ENCODE results near the gene ANKRD22. TPM values are rescaled to one million over a fixed set of nuclear protein-coding genes. Genes with fewer than 3 reads are reported as not detected.
"Not testable (repeated sequence)": the region's sequence is repeated elsewhere in the genome, so short reads cannot be mapped to it uniquely, and the experiment has no call there.

The ANKRD22 gene
- total and polyA plus RNA-seq, 7 experiments from 2014 or later = 0.32 to 1.2 (median 0.48) TPM; not detected in 1

- H3K36me3 ChIP-seq (ENCODE audit: control insufficient read depth in 2 of 3, insufficient read depth in 3 of 3, low read length in 3 of 3) = no peaks in the 10 kb centered on the region
- ATAC-seq (no peak), DNase-seq (no peak)
- Mint-ChIP-seq H3K27ac (no peak overlapping the region), H3K36me3 (peaks cover 0 to 3% (median 0%) of the 10 kb centered on the region in 5 donors), H3K4me3 (no peak overlapping the region), H3K4me1 (peaks cover 2 to 15% (median 2%) of the 10 kb centered on the region in 7 donors), H3K27me3 (peaks cover 0 to 7% (median 0%) of the 10 kb centered on the region in 5 donors), H3K9me3 (no peaks in the 10 kb centered on the region)
- ChIA-PET CTCF (interaction anchor here (1.2 to 12.5 kb wide), 3 partner anchors 61 to 152 kb away, joined by 3 to 250 read pairs (median 3); partner anchors contain the start of gene FAS), POLR2A (no interaction called here)
- H3K27me3 ChIP-seq (ENCODE audit: control insufficient read depth in 2 of 2, insufficient read depth in 2 of 2, low read length in 2 of 2) = no peaks in the 10 kb centered on the region
- peaks cover under 1 to 13% of the 10 kb centered on the region in 2 donors for H3K4me1 ChIP-seq (ENCODE audit: control insufficient read depth in 2 of 2, insufficient read depth in 2 of 2, low read length in 2 of 2)
- intact Hi-C loops (cut with micrococcal nuclease) = loop anchor here (5.0 to 10.0 kb wide), 5 partner anchors 153 to 974 kb away; partner anchors contain the start of genes FAS (in 1 of the 2), IFIT5 (in 1 of the 2), KLLN (in 1 of the 2) and PTEN (in 1 of the 2)
- H3K27ac ChIP-seq (ENCODE audit: low read depth, low read length) = no peak overlapping the region
- H3K4me3 ChIP-seq (ENCODE audit: low read length) = no peak overlapping the region
- H3K9me3 ChIP-seq (ENCODE audit: control insufficient read depth in 2 of 3, low read length in 3 of 3) = no peaks in the 10 kb centered on the region
These were observed 12.8 kb downstream of the ANKRD22 start for GRCh38 chr10:88838766-88839350.

- POLR2A ChIA-PET = interaction anchor here (0.6 to 1.2 kb wide), 6 partner anchors 8 to 150 kb away, joined by 3 to 6 read pairs (median 4); partner anchors contain the start of gene STAMBPL1
- H3K27ac ChIP-seq (ENCODE audit: low read depth, low read length); DNase-seq; H3K4me3 Mint-ChIP-seq; ATAC-seq; H3K4me3 ChIP-seq (ENCODE audit: low read length); H3K27ac Mint-ChIP-seq; H3K36me3 ChIP-seq (ENCODE audit: control insufficient read depth in 2 of 3, insufficient read depth in 3 of 3, low read length in 3 of 3); H3K9me3 ChIP-seq (ENCODE audit: control insufficient read depth in 2 of 3, low read length in 3 of 3); H3K36me3 Mint-ChIP-seq; H3K27me3 Mint-ChIP-seq; H3K27me3 ChIP-seq (ENCODE audit: control insufficient read depth in 2 of 2, insufficient read depth in 2 of 2, low read length in 2 of 2); H3K9me3 Mint-ChIP-seq: not testable (repeated sequence)
- intact Hi-C loops (cut with micrococcal nuclease) = loop anchor here (5.0 to 10.0 kb wide), 5 partner anchors 155 to 973 kb away; partner anchors contain the start of genes FAS (in 1 of the 2), IFIT5 (in 1 of the 2), KLLN (in 1 of the 2) and PTEN (in 1 of the 2)
- H3K4me1 Mint-ChIP-seq = peaks cover 9 to 27% (median 14%) of the 10 kb centered on the region in 7 donors
- CTCF ChIA-PET = interaction anchor here (0.7 to 12.5 kb wide), 7 partner anchors 7 to 377 kb away, joined by 3 to 250 read pairs (median 18); no protein-coding TSS in a partner anchor
- H3K4me1 ChIP-seq (ENCODE audit: control insufficient read depth in 2 of 2, insufficient read depth in 2 of 2, low read length in 2 of 2) = peaks cover 3 to 24% of the 10 kb centered on the region in 2 donors
These were observed 14.0 kb downstream of the ANKRD22 start for GRCh38 chr10:88837632-88838031.

GRCh38 chr10:88835910-88836221 is 15.8 kb downstream of the ANKRD22 start:
- Mint-ChIP-seq H3K4me1 (peaks cover 10 to 30% (median 27%) of the 10 kb centered on the region in 7 donors), H3K27me3 (no peaks in the 10 kb centered on the region), H3K9me3 (no peaks in the 10 kb centered on the region), H3K36me3 (peaks cover 0 to 6% (median 0%) of the 10 kb centered on the region in 5 donors), H3K4me3 (no peak overlapping the region), H3K27ac (no peak overlapping the region)
- intact Hi-C loops (cut with micrococcal nuclease) = loop anchor here (1.0 to 10.0 kb wide), 13 partner anchors 11 to 971 kb away; partner anchors contain the start of genes STAMBPL1 (in 2 of the 2), FAS (in 1 of the 2), IFIT5 (in 1 of the 2) and KLLN (in 1 of the 2)
- no peaks in the 10 kb centered on the region for H3K9me3 ChIP-seq (ENCODE audit: control insufficient read depth in 2 of 3, low read length in 3 of 3)
- no peaks in the 10 kb centered on the region for H3K27me3 ChIP-seq (ENCODE audit: control insufficient read depth in 2 of 2, insufficient read depth in 2 of 2, low read length in 2 of 2)
- H3K27ac ChIP-seq (ENCODE audit: low read depth, low read length) = no peak overlapping the region
- CTCF ChIA-PET = interaction anchor here (0.6 to 12.5 kb wide), 38 partner anchors 8 to 985 kb away, joined by 3 to 250 read pairs (median 4); partner anchors contain the start of gene STAMBPL1
- peaks cover 14 to 40% of the 10 kb centered on the region in 2 donors for H3K4me1 ChIP-seq (ENCODE audit: control insufficient read depth in 2 of 2, insufficient read depth in 2 of 2, low read length in 2 of 2)
- DNase-seq (no peak), ATAC-seq (no peak)
- no peak overlapping the region for H3K4me3 ChIP-seq (ENCODE audit: low read length)
- no peaks in the 10 kb centered on the region for H3K36me3 ChIP-seq (ENCODE audit: control insufficient read depth in 2 of 3, insufficient read depth in 3 of 3, low read length in 3 of 3)
- POLR2A ChIA-PET = interaction anchor here (1.1 to 2.4 kb wide), 7 partner anchors 9 to 99 kb away, joined by 4 to 8 read pairs (median 5); partner anchors contain the start of gene STAMBPL1

GRCh38 chr10:88835096-88835909 is 16.3 kb downstream of the ANKRD22 start:
- no peaks in the 10 kb centered on the region for H3K9me3 ChIP-seq (ENCODE audit: control insufficient read depth in 2 of 3, low read length in 3 of 3)

GRCh38 chr10:88833723-88834122 is 17.9 kb downstream of the ANKRD22 start:
- POLR2A ChIA-PET = interaction anchor here (1.0 to 2.4 kb wide), 2 partner anchors 9 to 46 kb away, joined by 3 to 9 read pairs; partner anchors contain the start of gene STAMBPL1
- intact Hi-C loops (cut with micrococcal nuclease) = loop anchor here (1.0 to 10.0 kb wide), 4 partner anchors 8 to 969 kb away; partner anchors contain the start of genes IFIT5 (in 1 of the 2), KLLN (in 1 of the 2) and PTEN (in 1 of the 2)
- CTCF ChIA-PET = interaction anchor here (1.2 to 12.5 kb wide), 8 partner anchors 10 to 381 kb away, joined by 5 to 250 read pairs (median 18); no protein-coding TSS in a partner anchor
- H3K4me1 Mint-ChIP-seq = peaks cover 10 to 38% (median 37%) of the 10 kb centered on the region in 7 donors
- peak overlapping the region in 2 of 9 donors; percentile 15 to 81 for H3K27ac Mint-ChIP-seq
- no peak for DNase-seq
- Histone ChIP-seq H3K36me3 (ENCODE audit: control insufficient read depth in 2 of 3, insufficient read depth in 3 of 3, low read length in 3 of 3) (no peaks in the 10 kb centered on the region), H3K27ac (ENCODE audit: low read depth, low read length) (no peak overlapping the region), H3K4me1 (ENCODE audit: control insufficient read depth in 2 of 2, insufficient read depth in 2 of 2, low read length in 2 of 2) (peaks cover 14 to 52% of the 10 kb centered on the region in 2 donors), H3K4me3 (ENCODE audit: low read length) (no peak overlapping the region), H3K27me3 (ENCODE audit: control insufficient read depth in 2 of 2, insufficient read depth in 2 of 2, low read length in 2 of 2) (no peaks in the 10 kb centered on the region), H3K9me3 (ENCODE audit: control insufficient read depth in 2 of 3, low read length in 3 of 3) (no peaks in the 10 kb centered on the region)
- H3K36me3 Mint-ChIP-seq = peaks cover 0 to 6% (median 0%) of the 10 kb centered on the region in 5 donors
- H3K27me3 Mint-ChIP-seq = no peaks in the 10 kb centered on the region
- H3K9me3 Mint-ChIP-seq = no peaks in the 10 kb centered on the region
- H3K4me3 Mint-ChIP-seq = peak overlapping the region in 1 of 10 donors; percentile 66
- ATAC-seq = peak; percentile 65

More at GRCh38 chr10:88835096-88835909, 16.3 kb downstream of the ANKRD22 start:
- H3K4me1 ChIP-seq (ENCODE audit: control insufficient read depth in 2 of 2, insufficient read depth in 2 of 2, low read length in 2 of 2) = peaks cover 14 to 46% of the 10 kb centered on the region in 2 donors
- Mint-ChIP-seq H3K36me3 (peaks cover 0 to 8% (median 0%) of the 10 kb centered on the region in 5 donors), H3K4me1 (peaks cover 10 to 33% (median 32%) of the 10 kb centered on the region in 7 donors), H3K27ac (no peak overlapping the region), H3K27me3 (no peaks in the 10 kb centered on the region), H3K9me3 (no peaks in the 10 kb centered on the region), H3K4me3 (no peak overlapping the region)
- H3K4me3 ChIP-seq (ENCODE audit: low read length) = no peak overlapping the region
- ATAC-seq = peak; percentile 95
- H3K27ac ChIP-seq (ENCODE audit: low read depth, low read length) = no peak overlapping the region
- peak; percentile 65 to 86 (median 82) for DNase-seq
- intact Hi-C loops (cut with micrococcal nuclease) = loop anchor here (1.0 to 10.0 kb wide), 13 partner anchors 10 to 971 kb away; partner anchors contain the start of genes STAMBPL1 (in 2 of the 2), FAS (in 1 of the 2), IFIT5 (in 1 of the 2) and KLLN (in 1 of the 2)
- H3K36me3 ChIP-seq (ENCODE audit: control insufficient read depth in 2 of 3, insufficient read depth in 3 of 3, low read length in 3 of 3) = no peaks in the 10 kb centered on the region
- H3K27me3 ChIP-seq (ENCODE audit: control insufficient read depth in 2 of 2, insufficient read depth in 2 of 2, low read length in 2 of 2) = no peaks in the 10 kb centered on the region
- CTCF ChIA-PET = interaction anchor here (0.6 to 12.5 kb wide), 41 partner anchors 9 to 1173 kb away, joined by 3 to 250 read pairs (median 4); partner anchors contain the start of genes CH25H and STAMBPL1
- POLR2A ChIA-PET = interaction anchor here (0.7 to 2.4 kb wide), 11 partner anchors 8 to 99 kb away, joined by 3 to 10 read pairs (median 5); partner anchors contain the start of gene STAMBPL1
